WTC11 (cell line): Measurements from ENCODE around the gene PTPRG. TPM values are rescaled to one million over a fixed set of nuclear protein-coding genes. Genes with fewer than 3 reads are reported as not detected.
A peak's percentile ranks its signal among the peaks of the same experiment; 100 is the strongest.

ENCODE experiments used
- ATAC-seq: fragments of 200-7000 bp; cut with Tn5 transposase; 2 replicates; pipeline ENCODE4 v1.10.0; 2021; ENCODE audit warnings: mild to moderate bottlenecking, moderate library complexity
- CTCF ChIA-PET: fragments of 300-600 bp; sonication (Branson Sonifier 250); formaldehyde crosslinking; loops from one replicate; lab custom pipeline; 2021; ENCODE audit warnings: antibody characterized with exemption; lab: Charles Lee
- POLR2A ChIA-PET: fragments of 350-600 bp; sonication (Branson Sonifier 250); formaldehyde crosslinking; loops from one replicate; lab custom pipeline; 2021; ENCODE audit warnings: antibody characterized with exemption; lab: Charles Lee
- DNase-seq: peaks from one replicate; pipeline ENCODE4 v3.0.0; 2021; ENCODE audit warnings: low spot score
- H3K27ac Mint-ChIP-seq: 2 replicates; pipeline ENCODE4 v1.8.0; 2021; ENCODE audit warnings: mixed read lengths
- H3K27me3 Mint-ChIP-seq: 2 replicates; pipeline ENCODE4 v1.8.0; 2021; ENCODE audit warnings: low read depth, mild to moderate bottlenecking, moderate library complexity, mixed read lengths
- H3K36me3 Mint-ChIP-seq: 2 replicates; pipeline ENCODE4 v1.8.0; 2021; ENCODE audit warnings: mixed read lengths
- H3K4me1 Mint-ChIP-seq: 2 replicates; pipeline ENCODE4 v1.8.0; 2022; ENCODE audit warnings: mixed read lengths
- H3K4me3 Mint-ChIP-seq: 2 replicates; pipeline ENCODE4 v1.8.0; 2021; ENCODE audit warnings: mild to moderate bottlenecking, moderate library complexity, mixed read lengths
- H3K9me3 Mint-ChIP-seq: 2 replicates; pipeline ENCODE4 v1.8.0; 2021; ENCODE audit warnings: mixed read lengths
- FOXJ3 ChIP-seq: sonication (generic); formaldehyde crosslinking; IDR thresholded peaks from 2 replicates; pipeline ENCODE4 v1.9.0; 2021; ENCODE audit warnings: missing genetic modification reagents, mild to moderate bottlenecking, borderline replicate concordance
- FOXP1 ChIP-seq: sonication (generic); formaldehyde crosslinking; IDR thresholded peaks from 2 replicates; pipeline ENCODE4 v1.8.0; 2022; ENCODE audit warnings: missing genetic modification reagents, mild to moderate bottlenecking, moderate library complexity, borderline replicate concordance
- GABPB1 ChIP-seq: sonication (generic); formaldehyde crosslinking; IDR thresholded peaks from 2 replicates; pipeline ENCODE4 v1.8.1; 2023; ENCODE audit warnings: mild to moderate bottlenecking, missing genetic modification reagents
- NR3C1 ChIP-seq: sonication (generic); formaldehyde crosslinking; conservative IDR thresholded peaks from 2 replicates; pipeline ENCODE4 v1.8.1; 2023; ENCODE audit warnings: low read depth, mild to moderate bottlenecking, missing genetic modification reagents
- SMAD4 ChIP-seq: sonication (generic); formaldehyde crosslinking; IDR thresholded peaks from 2 replicates; pipeline ENCODE4 v1.8.0; 2022; ENCODE audit warnings: mild to moderate bottlenecking, missing genetic modification reagents
- SOX15 ChIP-seq: fragments of 250-450 bp; sonication (Bioruptor Pico); IDR thresholded peaks from 2 replicates; pipeline ENCODE4 v1.9.0; 2021; ENCODE audit warnings: mild to moderate bottlenecking
- TCF7 ChIP-seq: sonication (generic); formaldehyde crosslinking; IDR thresholded peaks from 2 replicates; pipeline ENCODE4 v1.8.0; 2022; ENCODE audit warnings: mild to moderate bottlenecking, low read depth, missing genetic modification reagents, moderate library complexity
- total RNA-seq: library from RNA; stranded (reverse); gene quantifications from 3 replicates; pipeline ENCODE4 v1.2.3, GENCODE V29; 2021
- TF ChIP-seq, protein P1 (sequence below): fragments of 250-450 bp; sonication (Bioruptor Pico); IDR thresholded peaks from 2 replicates; pipeline ENCODE4 v1.9.0; 2021; ENCODE audit warnings: mild to moderate bottlenecking, borderline replicate concordance
- TF ChIP-seq, protein P2 (sequence below): fragments of 250-450 bp; sonication (Bioruptor Pico); IDR thresholded peaks from 2 replicates; pipeline ENCODE4 v2.1.2; 2022; ENCODE audit warnings: mild to moderate bottlenecking, moderate library complexity
- TF ChIP-seq, protein P3 (sequence below): sonication (generic); formaldehyde crosslinking; IDR thresholded peaks from 2 replicates; pipeline ENCODE4 v1.8.1; 2023; ENCODE audit warnings: mild to moderate bottlenecking, missing genetic modification reagents, borderline replicate concordance
- TF ChIP-seq, protein P4 (sequence below): sonication (generic); formaldehyde crosslinking; conservative IDR thresholded peaks from 2 replicates; pipeline ENCODE4 v1.8.1; 2023; ENCODE audit warnings: mild to moderate bottlenecking, low read depth, missing genetic modification reagents, moderate library complexity
- TF ChIP-seq, protein P5 (sequence below): sonication (generic); formaldehyde crosslinking; IDR thresholded peaks from 2 replicates; pipeline ENCODE4 v1.8.0; 2023; ENCODE audit warnings: missing genetic modification reagents, mild to moderate bottlenecking, borderline replicate concordance
- TF ChIP-seq, protein P6 (sequence below): fragments of 250-450 bp; sonication (Bioruptor Pico); IDR thresholded peaks from 2 replicates; pipeline ENCODE4 v1.9.0; 2021; ENCODE audit warnings: mild to moderate bottlenecking

PTPRG gene
- total RNA-seq, 1 experiment from 2014 or later, result 106 TPM

DNA sequence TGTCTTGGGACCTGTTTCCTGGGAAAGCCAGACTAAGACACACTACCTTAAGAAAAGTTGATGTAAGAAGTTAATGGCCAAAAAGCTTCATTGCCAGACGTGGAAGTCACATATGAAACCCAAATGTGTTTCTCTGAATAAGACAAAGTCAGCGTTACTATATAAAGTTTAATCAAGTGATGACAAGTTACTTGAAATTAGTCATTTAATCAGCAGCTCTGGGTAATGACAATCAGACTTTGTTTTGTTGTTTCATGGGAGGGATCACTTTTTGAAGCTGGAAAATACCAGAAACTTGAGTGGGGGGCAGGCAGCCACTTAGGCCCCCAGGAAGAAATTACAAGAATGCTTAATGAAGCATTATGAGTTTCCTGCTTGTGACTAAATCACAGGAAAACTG, 218.6 kb downstream of the PTPRG start:
- no peak overlapping the region for H3K4me3 Mint-ChIP-seq
- ATAC-seq (no peak), DNase-seq (no peak)
- ChIA-PET POLR2A (interaction anchor here (0.6 kb wide), 1 partner anchor 360 kb away, joined by 4 read pairs; no protein-coding TSS in a partner anchor), CTCF (no interaction called here)
- H3K4me1 Mint-ChIP-seq, result peaks cover 79% of the 10 kb centered on the region
- H3K36me3 Mint-ChIP-seq, result peaks cover 3% of the 10 kb centered on the region
- no peaks in the 10 kb centered on the region for H3K9me3 Mint-ChIP-seq
- H3K27ac Mint-ChIP-seq, result peak overlapping the region; percentile 40; the same call in 1 of the 2 replicates
- no peaks in the 10 kb centered on the region for H3K27me3 Mint-ChIP-seq
- TF ChIP-seq, protein P1, sequence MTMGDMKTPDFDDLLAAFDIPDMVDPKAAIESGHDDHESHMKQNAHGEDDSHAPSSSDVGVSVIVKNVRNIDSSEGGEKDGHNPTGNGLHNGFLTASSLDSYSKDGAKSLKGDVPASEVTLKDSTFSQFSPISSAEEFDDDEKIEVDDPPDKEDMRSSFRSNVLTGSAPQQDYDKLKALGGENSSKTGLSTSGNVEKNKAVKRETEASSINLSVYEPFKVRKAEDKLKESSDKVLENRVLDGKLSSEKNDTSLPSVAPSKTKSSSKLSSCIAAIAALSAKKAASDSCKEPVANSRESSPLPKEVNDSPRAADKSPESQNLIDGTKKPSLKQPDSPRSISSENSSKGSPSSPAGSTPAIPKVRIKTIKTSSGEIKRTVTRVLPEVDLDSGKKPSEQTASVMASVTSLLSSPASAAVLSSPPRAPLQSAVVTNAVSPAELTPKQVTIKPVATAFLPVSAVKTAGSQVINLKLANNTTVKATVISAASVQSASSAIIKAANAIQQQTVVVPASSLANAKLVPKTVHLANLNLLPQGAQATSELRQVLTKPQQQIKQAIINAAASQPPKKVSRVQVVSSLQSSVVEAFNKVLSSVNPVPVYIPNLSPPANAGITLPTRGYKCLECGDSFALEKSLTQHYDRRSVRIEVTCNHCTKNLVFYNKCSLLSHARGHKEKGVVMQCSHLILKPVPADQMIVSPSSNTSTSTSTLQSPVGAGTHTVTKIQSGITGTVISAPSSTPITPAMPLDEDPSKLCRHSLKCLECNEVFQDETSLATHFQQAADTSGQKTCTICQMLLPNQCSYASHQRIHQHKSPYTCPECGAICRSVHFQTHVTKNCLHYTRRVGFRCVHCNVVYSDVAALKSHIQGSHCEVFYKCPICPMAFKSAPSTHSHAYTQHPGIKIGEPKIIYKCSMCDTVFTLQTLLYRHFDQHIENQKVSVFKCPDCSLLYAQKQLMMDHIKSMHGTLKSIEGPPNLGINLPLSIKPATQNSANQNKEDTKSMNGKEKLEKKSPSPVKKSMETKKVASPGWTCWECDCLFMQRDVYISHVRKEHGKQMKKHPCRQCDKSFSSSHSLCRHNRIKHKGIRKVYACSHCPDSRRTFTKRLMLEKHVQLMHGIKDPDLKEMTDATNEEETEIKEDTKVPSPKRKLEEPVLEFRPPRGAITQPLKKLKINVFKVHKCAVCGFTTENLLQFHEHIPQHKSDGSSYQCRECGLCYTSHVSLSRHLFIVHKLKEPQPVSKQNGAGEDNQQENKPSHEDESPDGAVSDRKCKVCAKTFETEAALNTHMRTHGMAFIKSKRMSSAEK (CRISPR knock-in tag), result no peak
- TF ChIP-seq GABPB1 (CRISPR knock-in tag) (no peak), FOXJ3 (CRISPR knock-in tag) (no peak), FOXP1 (CRISPR knock-in tag) (no peak), NR3C1 (CRISPR knock-in tag) (no peak), TCF7 (CRISPR knock-in tag) (no peak), SMAD4 (CRISPR knock-in tag) (no peak), SOX15 (no peak)
- TF ChIP-seq, protein P2, sequence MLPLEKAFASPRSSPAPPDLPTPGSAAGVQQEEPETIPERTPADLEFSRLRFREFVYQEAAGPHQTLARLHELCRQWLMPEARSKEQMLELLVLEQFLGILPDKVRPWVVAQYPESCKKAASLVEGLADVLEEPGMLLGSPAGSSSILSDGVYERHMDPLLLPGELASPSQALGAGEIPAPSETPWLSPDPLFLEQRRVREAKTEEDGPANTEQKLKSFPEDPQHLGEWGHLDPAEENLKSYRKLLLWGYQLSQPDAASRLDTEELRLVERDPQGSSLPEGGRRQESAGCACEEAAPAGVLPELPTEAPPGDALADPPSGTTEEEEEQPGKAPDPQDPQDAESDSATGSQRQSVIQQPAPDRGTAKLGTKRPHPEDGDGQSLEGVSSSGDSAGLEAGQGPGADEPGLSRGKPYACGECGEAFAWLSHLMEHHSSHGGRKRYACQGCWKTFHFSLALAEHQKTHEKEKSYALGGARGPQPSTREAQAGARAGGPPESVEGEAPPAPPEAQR, result no peak
- TF ChIP-seq, protein P3, sequence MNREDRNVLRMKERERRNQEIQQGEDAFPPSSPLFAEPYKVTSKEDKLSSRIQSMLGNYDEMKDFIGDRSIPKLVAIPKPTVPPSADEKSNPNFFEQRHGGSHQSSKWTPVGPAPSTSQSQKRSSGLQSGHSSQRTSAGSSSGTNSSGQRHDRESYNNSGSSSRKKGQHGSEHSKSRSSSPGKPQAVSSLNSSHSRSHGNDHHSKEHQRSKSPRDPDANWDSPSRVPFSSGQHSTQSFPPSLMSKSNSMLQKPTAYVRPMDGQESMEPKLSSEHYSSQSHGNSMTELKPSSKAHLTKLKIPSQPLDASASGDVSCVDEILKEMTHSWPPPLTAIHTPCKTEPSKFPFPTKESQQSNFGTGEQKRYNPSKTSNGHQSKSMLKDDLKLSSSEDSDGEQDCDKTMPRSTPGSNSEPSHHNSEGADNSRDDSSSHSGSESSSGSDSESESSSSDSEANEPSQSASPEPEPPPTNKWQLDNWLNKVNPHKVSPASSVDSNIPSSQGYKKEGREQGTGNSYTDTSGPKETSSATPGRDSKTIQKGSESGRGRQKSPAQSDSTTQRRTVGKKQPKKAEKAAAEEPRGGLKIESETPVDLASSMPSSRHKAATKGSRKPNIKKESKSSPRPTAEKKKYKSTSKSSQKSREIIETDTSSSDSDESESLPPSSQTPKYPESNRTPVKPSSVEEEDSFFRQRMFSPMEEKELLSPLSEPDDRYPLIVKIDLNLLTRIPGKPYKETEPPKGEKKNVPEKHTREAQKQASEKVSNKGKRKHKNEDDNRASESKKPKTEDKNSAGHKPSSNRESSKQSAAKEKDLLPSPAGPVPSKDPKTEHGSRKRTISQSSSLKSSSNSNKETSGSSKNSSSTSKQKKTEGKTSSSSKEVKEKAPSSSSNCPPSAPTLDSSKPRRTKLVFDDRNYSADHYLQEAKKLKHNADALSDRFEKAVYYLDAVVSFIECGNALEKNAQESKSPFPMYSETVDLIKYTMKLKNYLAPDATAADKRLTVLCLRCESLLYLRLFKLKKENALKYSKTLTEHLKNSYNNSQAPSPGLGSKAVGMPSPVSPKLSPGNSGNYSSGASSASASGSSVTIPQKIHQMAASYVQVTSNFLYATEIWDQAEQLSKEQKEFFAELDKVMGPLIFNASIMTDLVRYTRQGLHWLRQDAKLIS (CRISPR knock-in tag), result no peak
- TF ChIP-seq, protein P4, sequence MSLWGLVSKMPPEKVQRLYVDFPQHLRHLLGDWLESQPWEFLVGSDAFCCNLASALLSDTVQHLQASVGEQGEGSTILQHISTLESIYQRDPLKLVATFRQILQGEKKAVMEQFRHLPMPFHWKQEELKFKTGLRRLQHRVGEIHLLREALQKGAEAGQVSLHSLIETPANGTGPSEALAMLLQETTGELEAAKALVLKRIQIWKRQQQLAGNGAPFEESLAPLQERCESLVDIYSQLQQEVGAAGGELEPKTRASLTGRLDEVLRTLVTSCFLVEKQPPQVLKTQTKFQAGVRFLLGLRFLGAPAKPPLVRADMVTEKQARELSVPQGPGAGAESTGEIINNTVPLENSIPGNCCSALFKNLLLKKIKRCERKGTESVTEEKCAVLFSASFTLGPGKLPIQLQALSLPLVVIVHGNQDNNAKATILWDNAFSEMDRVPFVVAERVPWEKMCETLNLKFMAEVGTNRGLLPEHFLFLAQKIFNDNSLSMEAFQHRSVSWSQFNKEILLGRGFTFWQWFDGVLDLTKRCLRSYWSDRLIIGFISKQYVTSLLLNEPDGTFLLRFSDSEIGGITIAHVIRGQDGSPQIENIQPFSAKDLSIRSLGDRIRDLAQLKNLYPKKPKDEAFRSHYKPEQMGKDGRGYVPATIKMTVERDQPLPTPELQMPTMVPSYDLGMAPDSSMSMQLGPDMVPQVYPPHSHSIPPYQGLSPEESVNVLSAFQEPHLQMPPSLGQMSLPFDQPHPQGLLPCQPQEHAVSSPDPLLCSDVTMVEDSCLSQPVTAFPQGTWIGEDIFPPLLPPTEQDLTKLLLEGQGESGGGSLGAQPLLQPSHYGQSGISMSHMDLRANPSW (CRISPR knock-in tag), result no peak
- TF ChIP-seq, protein P5, sequence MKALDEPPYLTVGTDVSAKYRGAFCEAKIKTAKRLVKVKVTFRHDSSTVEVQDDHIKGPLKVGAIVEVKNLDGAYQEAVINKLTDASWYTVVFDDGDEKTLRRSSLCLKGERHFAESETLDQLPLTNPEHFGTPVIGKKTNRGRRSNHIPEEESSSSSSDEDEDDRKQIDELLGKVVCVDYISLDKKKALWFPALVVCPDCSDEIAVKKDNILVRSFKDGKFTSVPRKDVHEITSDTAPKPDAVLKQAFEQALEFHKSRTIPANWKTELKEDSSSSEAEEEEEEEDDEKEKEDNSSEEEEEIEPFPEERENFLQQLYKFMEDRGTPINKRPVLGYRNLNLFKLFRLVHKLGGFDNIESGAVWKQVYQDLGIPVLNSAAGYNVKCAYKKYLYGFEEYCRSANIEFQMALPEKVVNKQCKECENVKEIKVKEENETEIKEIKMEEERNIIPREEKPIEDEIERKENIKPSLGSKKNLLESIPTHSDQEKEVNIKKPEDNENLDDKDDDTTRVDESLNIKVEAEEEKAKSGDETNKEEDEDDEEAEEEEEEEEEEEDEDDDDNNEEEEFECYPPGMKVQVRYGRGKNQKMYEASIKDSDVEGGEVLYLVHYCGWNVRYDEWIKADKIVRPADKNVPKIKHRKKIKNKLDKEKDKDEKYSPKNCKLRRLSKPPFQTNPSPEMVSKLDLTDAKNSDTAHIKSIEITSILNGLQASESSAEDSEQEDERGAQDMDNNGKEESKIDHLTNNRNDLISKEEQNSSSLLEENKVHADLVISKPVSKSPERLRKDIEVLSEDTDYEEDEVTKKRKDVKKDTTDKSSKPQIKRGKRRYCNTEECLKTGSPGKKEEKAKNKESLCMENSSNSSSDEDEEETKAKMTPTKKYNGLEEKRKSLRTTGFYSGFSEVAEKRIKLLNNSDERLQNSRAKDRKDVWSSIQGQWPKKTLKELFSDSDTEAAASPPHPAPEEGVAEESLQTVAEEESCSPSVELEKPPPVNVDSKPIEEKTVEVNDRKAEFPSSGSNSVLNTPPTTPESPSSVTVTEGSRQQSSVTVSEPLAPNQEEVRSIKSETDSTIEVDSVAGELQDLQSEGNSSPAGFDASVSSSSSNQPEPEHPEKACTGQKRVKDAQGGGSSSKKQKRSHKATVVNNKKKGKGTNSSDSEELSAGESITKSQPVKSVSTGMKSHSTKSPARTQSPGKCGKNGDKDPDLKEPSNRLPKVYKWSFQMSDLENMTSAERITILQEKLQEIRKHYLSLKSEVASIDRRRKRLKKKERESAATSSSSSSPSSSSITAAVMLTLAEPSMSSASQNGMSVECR (CRISPR knock-in tag), result no peak
- TF ChIP-seq, protein P6, sequence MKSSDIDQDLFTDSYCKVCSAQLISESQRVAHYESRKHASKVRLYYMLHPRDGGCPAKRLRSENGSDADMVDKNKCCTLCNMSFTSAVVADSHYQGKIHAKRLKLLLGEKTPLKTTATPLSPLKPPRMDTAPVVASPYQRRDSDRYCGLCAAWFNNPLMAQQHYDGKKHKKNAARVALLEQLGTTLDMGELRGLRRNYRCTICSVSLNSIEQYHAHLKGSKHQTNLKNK (CRISPR knock-in tag), result no peak
- TF ChIP-seq, all 79 proteins: peak for 0
